NCI-H226 (cell line): ENCODE data around the gene TSPAN5.

Experiments used
- DNase-seq: peaks from one replicate; pipeline ENCODE4 v3.0.0-alpha.2; 2015

The TSPAN5 gene

GRCh38 chr4:98615991-98616390 lies 42.4 kb downstream of the TSPAN5 start:
- DNase-seq: no peak

- no peak for DNase-seq
Observed at GRCh38 chr4:98614662-98615061, 43.7 kb downstream of the TSPAN5 start.

GRCh38 chr4:98614094-98614493 lies 44.3 kb downstream of the TSPAN5 start:
- DNase-seq: no peak

GRCh38 chr4:98613453-98614075 lies 44.8 kb downstream of the TSPAN5 start:
- DNase-seq: no peak

GRCh38 chr4:98612318-98613250 lies 45.8 kb downstream of the TSPAN5 start:
- no peak for DNase-seq

GRCh38 chr4:98611677-98612317 lies 46.6 kb downstream of the TSPAN5 start:
- DNase-seq: no peak

- DNase-seq: no peak
Observed at GRCh38 chr4:98610926-98611676, 47.3 kb downstream of the TSPAN5 start.

GRCh38 chr4:98610431-98610830 lies 48.0 kb downstream of the TSPAN5 start:
- DNase-seq: no peak

- DNase-seq: no peak
Observed at GRCh38 chr4:98609934-98610333, 48.5 kb downstream of the TSPAN5 start.

GRCh38 chr4:98608356-98608755 lies 50.1 kb downstream of the TSPAN5 start:
- no peak for DNase-seq

GRCh38 chr4:98606894-98607293 lies 51.5 kb downstream of the TSPAN5 start:
- DNase-seq: no peak

GRCh38 chr4:98605216-98605615 lies 53.2 kb downstream of the TSPAN5 start:
- DNase-seq: no peak

GRCh38 chr4:98604723-98605122 lies 53.7 kb downstream of the TSPAN5 start:
- no peak for DNase-seq

- no peak for DNase-seq
Observed at GRCh38 chr4:98603683-98604521, 54.5 kb downstream of the TSPAN5 start.

- DNase-seq: no peak
Observed at GRCh38 chr4:98602270-98602669, 56.1 kb downstream of the TSPAN5 start.

- no peak for DNase-seq
Observed at GRCh38 chr4:98601708-98602107, 56.7 kb downstream of the TSPAN5 start.

- DNase-seq: no peak
Observed at GRCh38 chr4:98599617-98600205, 58.7 kb downstream of the TSPAN5 start.

GRCh38 chr4:98586962-98587354 lies 71.5 kb downstream of the TSPAN5 start:
- DNase-seq: no peak

GRCh38 chr4:98586291-98586961 lies 72.0 kb downstream of the TSPAN5 start:
- no peak for DNase-seq

- no peak for DNase-seq
Observed at GRCh38 chr4:98585596-98585995, 72.8 kb downstream of the TSPAN5 start.

- no peak for DNase-seq
Observed at GRCh38 chr4:98584265-98584664, 74.1 kb downstream of the TSPAN5 start.
